Measurements from ENCODE around the gene HAPLN2. TPM values are rescaled to one million over a fixed set of nuclear protein-coding genes. Genes with fewer than 3 reads are reported as not detected.

Gene HAPLN2
- total and polyA plus RNA-seq, 2 donors (not counting 1 experiment from before 2014, with no cell fraction given): 0.13 TPM; not detected in 1

DNA sequence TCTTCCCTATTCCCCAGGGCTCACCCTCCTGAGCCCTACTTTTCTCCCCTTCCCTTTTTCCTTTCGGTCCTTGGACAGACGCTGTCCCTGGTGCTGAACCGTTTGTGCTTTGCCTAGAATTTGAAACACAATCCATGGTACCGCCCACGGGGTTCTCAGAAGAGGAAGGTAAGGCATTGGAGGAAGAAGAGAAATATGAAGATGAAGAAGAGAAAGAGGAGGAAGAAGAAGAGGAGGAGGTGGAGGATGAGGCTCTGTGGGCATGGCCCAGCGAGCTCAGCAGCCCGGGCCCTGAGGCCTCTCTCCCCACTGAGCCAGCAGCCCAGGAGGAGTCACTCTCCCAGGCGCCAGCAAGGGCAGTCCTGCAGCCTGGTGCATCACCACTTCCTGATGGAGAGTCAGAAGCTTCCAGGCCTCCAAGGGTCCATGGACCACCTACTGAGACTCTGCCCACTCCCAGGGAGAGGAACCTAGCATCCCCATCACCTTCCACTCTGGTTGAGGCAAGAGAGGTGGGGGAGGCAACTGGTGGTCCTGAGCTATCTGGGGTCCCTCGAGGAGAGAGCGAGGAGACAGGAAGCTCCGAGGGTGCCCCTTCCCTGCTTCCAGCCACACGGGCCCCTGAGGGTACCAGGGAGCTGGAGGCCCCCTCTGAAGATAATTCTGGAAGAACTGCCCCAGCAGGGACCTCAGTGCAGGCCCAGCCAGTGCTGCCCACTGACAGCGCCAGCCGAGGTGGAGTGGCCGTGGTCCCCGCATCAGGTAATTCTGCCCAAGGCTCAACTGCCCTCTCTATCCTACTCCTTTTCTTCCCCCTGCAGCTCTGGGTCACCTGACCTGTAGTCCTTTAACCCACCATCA, 33.1 kb downstream of the HAPLN2 start:
- no peak overlapping the region for H3K4me3 ChIP-seq (ENCODE audit: control extremely low read depth in 1 of 5, extremely low read depth in 1 of 5, insufficient read depth in 1 of 5, low read depth in 2 of 5, low read length in 4 of 5)
- ChIA-PET POLR2A (no interaction called here), CTCF (interaction anchor here (0.8 to 1.2 kb wide), 5 partner anchors 25 to 267 kb away, joined by 3 read pairs; partner anchors contain the start of gene HAPLN2)
- no peak overlapping the region for H3K9ac ChIP-seq (ENCODE audit: low read length)
- H2AFZ ChIP-seq (ENCODE audit: insufficient read depth, low read depth, low read length, poor library complexity, severe bottlenecking): no peak overlapping the region
- H3K27ac ChIP-seq (ENCODE audit: low read length in 2 of 2): no peak overlapping the region
- peaks cover 16 to 17% of the 10 kb centered on the region in 2 donors for H3K4me1 ChIP-seq (ENCODE audit: control insufficient read depth in 2 of 2, insufficient read depth in 2 of 2, low read length in 2 of 2)
- DNase-seq (no peak), ATAC-seq (ENCODE audit: low read depth) (no peak)
- no peaks in the 10 kb centered on the region for H4K20me1 ChIP-seq (ENCODE audit: control insufficient read depth, insufficient read depth, low read length, poor library complexity, severe bottlenecking)
- H3K79me2 ChIP-seq (ENCODE audit: control insufficient read depth, insufficient read depth, low read length): no peaks in the 10 kb centered on the region
- no peaks in the 10 kb centered on the region for H3K9me3 Mint-ChIP-seq (ENCODE audit: insufficient read depth)
- peaks cover 85% of the 10 kb centered on the region for H3K27me3 Mint-ChIP-seq
- H3K4me1 Mint-ChIP-seq: peaks cover 18% of the 10 kb centered on the region
- TF ChIP-seq, protein P1, sequence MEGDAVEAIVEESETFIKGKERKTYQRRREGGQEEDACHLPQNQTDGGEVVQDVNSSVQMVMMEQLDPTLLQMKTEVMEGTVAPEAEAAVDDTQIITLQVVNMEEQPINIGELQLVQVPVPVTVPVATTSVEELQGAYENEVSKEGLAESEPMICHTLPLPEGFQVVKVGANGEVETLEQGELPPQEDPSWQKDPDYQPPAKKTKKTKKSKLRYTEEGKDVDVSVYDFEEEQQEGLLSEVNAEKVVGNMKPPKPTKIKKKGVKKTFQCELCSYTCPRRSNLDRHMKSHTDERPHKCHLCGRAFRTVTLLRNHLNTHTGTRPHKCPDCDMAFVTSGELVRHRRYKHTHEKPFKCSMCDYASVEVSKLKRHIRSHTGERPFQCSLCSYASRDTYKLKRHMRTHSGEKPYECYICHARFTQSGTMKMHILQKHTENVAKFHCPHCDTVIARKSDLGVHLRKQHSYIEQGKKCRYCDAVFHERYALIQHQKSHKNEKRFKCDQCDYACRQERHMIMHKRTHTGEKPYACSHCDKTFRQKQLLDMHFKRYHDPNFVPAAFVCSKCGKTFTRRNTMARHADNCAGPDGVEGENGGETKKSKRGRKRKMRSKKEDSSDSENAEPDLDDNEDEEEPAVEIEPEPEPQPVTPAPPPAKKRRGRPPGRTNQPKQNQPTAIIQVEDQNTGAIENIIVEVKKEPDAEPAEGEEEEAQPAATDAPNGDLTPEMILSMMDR (IDR thresholded peaks at IDR 0.05): no peak
- no peak for TF ChIP-seq EZH2 (IDR thresholded peaks at IDR 0.05; ENCODE audit: borderline replicate concordance, insufficient read depth, low read depth, low read length, poor library complexity, severe bottlenecking)
- H3K4me2 ChIP-seq (replicated peaks; ENCODE audit: low read depth, low read length, poor library complexity, severe bottlenecking): no peak overlapping the region
- H3K4me3 Mint-ChIP-seq: no peak overlapping the region
- WGBS (ENCODE audit: insufficient coverage): 58% methylated on average over 13 of the region's 16 CpGs
- H3K27ac Mint-ChIP-seq: no peak overlapping the region
- peaks cover 0 to 93% (median 50%) of the 10 kb centered on the region in 4 experiments for H3K27me3 ChIP-seq (replicated peaks in 1 of 4; ENCODE audit: control extremely low read depth in 1 of 4, control insufficient read depth in 3 of 4, insufficient read depth in 4 of 4, low read length in 3 of 4)
- no peaks in the 10 kb centered on the region for H3K36me3 ChIP-seq (replicated peaks in 1 of 2; ENCODE audit: control extremely low read depth in 1 of 2, control insufficient read depth in 1 of 2, extremely low read depth in 1 of 2, insufficient read depth in 2 of 2, low read length in 1 of 2)
- intact Hi-C loops (cut with micrococcal nuclease): no loop called here
- H3K9me3 ChIP-seq (ENCODE audit: control extremely low read depth in 1 of 3, control insufficient read depth in 2 of 3, insufficient read depth in 1 of 3, low read length in 2 of 3): peaks cover 0 to 5% (median 0%) of the 10 kb centered on the region in 3 donors

DNA sequence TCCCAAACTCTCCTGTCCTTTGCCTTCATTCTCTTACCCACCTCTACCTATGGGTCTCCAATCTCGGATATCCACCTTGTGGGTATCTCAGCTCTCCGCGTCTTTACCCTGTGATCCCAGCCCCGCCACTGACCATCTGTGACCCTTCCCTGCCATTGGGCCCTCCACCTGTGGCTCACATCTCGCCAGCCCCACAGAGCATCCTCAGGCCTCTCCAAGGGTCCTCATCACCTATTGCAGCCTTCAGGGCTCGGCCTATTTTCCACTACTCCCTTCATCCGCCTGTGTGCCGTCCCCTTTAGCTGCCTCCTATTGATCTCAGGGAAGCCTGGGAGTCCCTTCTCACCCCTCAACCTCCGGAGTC, 33.8 kb downstream of the HAPLN2 start:
- DNase-seq: no peak
- peaks cover 22% of the 10 kb centered on the region in 2 donors for H3K4me1 ChIP-seq (ENCODE audit: control insufficient read depth in 2 of 2, insufficient read depth in 2 of 2, low read length in 2 of 2)
- 81% methylated on average over 8 of the region's 9 CpGs for WGBS (ENCODE audit: insufficient coverage)

More for the DNA sequence above, 33.8 kb downstream of the HAPLN2 start:
- Histone ChIP-seq H3K9me3 (ENCODE audit: control extremely low read depth in 1 of 3, control insufficient read depth in 2 of 3, insufficient read depth in 1 of 3, low read length in 2 of 3) (peaks cover 0 to 5% (median 0%) of the 10 kb centered on the region in 3 donors), H3K4me3 (ENCODE audit: control extremely low read depth in 1 of 5, extremely low read depth in 1 of 5, insufficient read depth in 1 of 5, low read depth in 2 of 5, low read length in 4 of 5) (no peak overlapping the region), H3K27ac (ENCODE audit: low read length in 2 of 2) (no peak overlapping the region), H4K20me1 (ENCODE audit: control insufficient read depth, insufficient read depth, low read length, poor library complexity, severe bottlenecking) (no peaks in the 10 kb centered on the region), H3K79me2 (ENCODE audit: control insufficient read depth, insufficient read depth, low read length) (no peaks in the 10 kb centered on the region), H3K9ac (ENCODE audit: low read length) (no peak overlapping the region), H3K36me3 (replicated peaks in 1 of 2; ENCODE audit: control extremely low read depth in 1 of 2, control insufficient read depth in 1 of 2, extremely low read depth in 1 of 2, insufficient read depth in 2 of 2, low read length in 1 of 2) (no peaks in the 10 kb centered on the region), H2AFZ (ENCODE audit: insufficient read depth, low read depth, low read length, poor library complexity, severe bottlenecking) (no peak overlapping the region), H3K27me3 (replicated peaks in 1 of 4; ENCODE audit: control extremely low read depth in 1 of 4, control insufficient read depth in 3 of 4, insufficient read depth in 4 of 4, low read length in 3 of 4) (peaks cover 0 to 94% (median 49%) of the 10 kb centered on the region in 4 experiments), H3K4me2 (replicated peaks; ENCODE audit: low read depth, low read length, poor library complexity, severe bottlenecking) (no peak overlapping the region)
- H3K27ac Mint-ChIP-seq: no peak overlapping the region
- peaks cover 82% of the 10 kb centered on the region for H3K27me3 Mint-ChIP-seq
- H3K4me1 Mint-ChIP-seq: peaks cover 24% of the 10 kb centered on the region
- ChIA-PET POLR2A (no interaction called here), CTCF (interaction anchor here (1.0 to 1.2 kb wide), 2 partner anchors 33 to 34 kb away, joined by 3 read pairs; partner anchors contain the start of gene HAPLN2)
- no peaks in the 10 kb centered on the region for H3K9me3 Mint-ChIP-seq (ENCODE audit: insufficient read depth)
- intact Hi-C loops (cut with micrococcal nuclease): no loop called here
- no peak overlapping the region for H3K4me3 Mint-ChIP-seq
- TF ChIP-seq, protein P1 (IDR thresholded peaks at IDR 0.05): no peak
- no peak for TF ChIP-seq EZH2 (IDR thresholded peaks at IDR 0.05; ENCODE audit: borderline replicate concordance, insufficient read depth, low read depth, low read length, poor library complexity, severe bottlenecking)
- ATAC-seq (ENCODE audit: low read depth): no peak

Measured in B cell (primary cell).